ENCODE measurements around the gene EDNRB. TPM values are rescaled to one million over a fixed set of nuclear protein-coding genes. Genes with fewer than 3 reads are reported as not detected.

EDNRB gene
- total and polyA plus RNA-seq, 2 of the 8 experiments (the other 6 are each of a cell fraction or from before 2014, with no cell fraction given) = 15.8 to 73.2 TPM

- no peak for TF ChIP-seq EZH2 (IDR thresholded peaks at IDR 0.05; ENCODE audit: low read depth, low read length, severe bottlenecking)
- TF ChIP-seq RNF2 (IDR thresholded peaks at IDR 0.05; ENCODE audit: borderline replicate concordance, low read depth, low read length, missing control alignments, poor library complexity, severe bottlenecking) = no peak
- no peak for TF ChIP-seq CTBP2 (IDR thresholded peaks at IDR 0.05; ENCODE audit: borderline replicate concordance, insufficient read depth, insufficient read length, low read length)
These were observed 58.1 kb downstream of the EDNRB start (continued) for GRCh38 chr13:77860507-77860981.

All from H1 (cell line).